BJ (cell line): ENCODE measurements around the gene NPAS3. TPM values are rescaled to one million over a fixed set of nuclear protein-coding genes. Genes with fewer than 3 reads are reported as not detected.

Experiments used
- CTCF ChIA-PET: fragments of 350-600 bp; formaldehyde crosslinking; extraction: SDS; loops from one replicate; lab custom pipeline; 2021; ENCODE audit warnings: antibody characterized with exemption, inconsistent platforms; lab: Yijun Ruan, JAX
- POLR2A ChIA-PET: fragments of 300-600 bp; sonication (Branson Sonifier 250); formaldehyde crosslinking; extraction: SDS; loops from one replicate; lab custom pipeline; 2021; ENCODE audit warnings: antibody characterized with exemption; lab: Charles Lee
- DNase-seq: peaks from one replicate; pipeline ENCODE4 v3.0.0-alpha.2; 2011; ENCODE audit warnings: low read depth
- H3K27me3 ChIP-seq: 2 replicates; pipeline ENCODE4 v1.6.0; 2011; ENCODE audit warnings: low read length; ENCODE audit not compliant: control insufficient read depth, insufficient read depth
- H3K36me3 ChIP-seq: 2 replicates; pipeline ENCODE4 v1.5.1; 2011; ENCODE audit warnings: low read length; ENCODE audit not compliant: control insufficient read depth, insufficient read depth
- H3K4me3 ChIP-seq: 2 replicates; pipeline ENCODE4 v1.5.1; 2011; ENCODE audit warnings: low read depth, mild to moderate bottlenecking, control low read depth, low read length
- polyA plus RNA-seq: library from polyadenylated mRNA; depleted of rRNA; stranded (reverse); fragments of >200 nt; gene quantifications from 2 replicates; pipeline ENCODE4 v1.2.3, GENCODE V29; 2011
- TF ChIP-seq, protein P1 (sequence below): IDR thresholded peaks from 2 replicates; pipeline ENCODE4 v1.5.1; 2011; ENCODE audit warnings: low read depth, mild to moderate bottlenecking, control low read depth, inconsistent platforms, low read length, moderate library complexity; ENCODE audit not compliant: insufficient read depth

NPAS3 gene
- polyA plus RNA-seq, 1 experiment = 0.09 TPM

DNA sequence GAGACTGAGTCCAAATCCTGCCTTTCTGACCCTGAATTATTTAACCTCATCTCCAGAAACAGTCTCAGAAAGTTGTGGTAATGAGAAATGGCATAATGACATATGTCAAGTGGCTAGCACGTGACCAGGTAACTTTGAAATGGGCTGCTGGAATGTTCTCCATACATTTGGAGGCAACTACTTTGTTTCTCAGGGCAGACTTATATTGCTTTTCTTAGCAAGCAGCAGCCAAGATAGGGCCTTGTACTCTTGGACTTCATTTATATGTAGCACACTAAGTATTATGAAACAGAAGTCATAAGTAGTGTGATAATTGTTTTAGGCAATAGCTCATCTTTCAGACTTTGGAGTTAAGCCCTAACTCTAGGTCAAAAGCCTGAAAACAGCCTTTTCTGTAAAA, 494.7 kb downstream of the NPAS3 start:
- TF ChIP-seq, protein P1, sequence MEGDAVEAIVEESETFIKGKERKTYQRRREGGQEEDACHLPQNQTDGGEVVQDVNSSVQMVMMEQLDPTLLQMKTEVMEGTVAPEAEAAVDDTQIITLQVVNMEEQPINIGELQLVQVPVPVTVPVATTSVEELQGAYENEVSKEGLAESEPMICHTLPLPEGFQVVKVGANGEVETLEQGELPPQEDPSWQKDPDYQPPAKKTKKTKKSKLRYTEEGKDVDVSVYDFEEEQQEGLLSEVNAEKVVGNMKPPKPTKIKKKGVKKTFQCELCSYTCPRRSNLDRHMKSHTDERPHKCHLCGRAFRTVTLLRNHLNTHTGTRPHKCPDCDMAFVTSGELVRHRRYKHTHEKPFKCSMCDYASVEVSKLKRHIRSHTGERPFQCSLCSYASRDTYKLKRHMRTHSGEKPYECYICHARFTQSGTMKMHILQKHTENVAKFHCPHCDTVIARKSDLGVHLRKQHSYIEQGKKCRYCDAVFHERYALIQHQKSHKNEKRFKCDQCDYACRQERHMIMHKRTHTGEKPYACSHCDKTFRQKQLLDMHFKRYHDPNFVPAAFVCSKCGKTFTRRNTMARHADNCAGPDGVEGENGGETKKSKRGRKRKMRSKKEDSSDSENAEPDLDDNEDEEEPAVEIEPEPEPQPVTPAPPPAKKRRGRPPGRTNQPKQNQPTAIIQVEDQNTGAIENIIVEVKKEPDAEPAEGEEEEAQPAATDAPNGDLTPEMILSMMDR = no peak
- ChIA-PET CTCF (interaction anchor here (1.0 to 1.3 kb wide), 2 partner anchors 22 to 30 kb away, joined by 3 to 4 read pairs; no protein-coding TSS in a partner anchor), POLR2A (no interaction called here)
- Histone ChIP-seq H3K4me3 (no peak overlapping the region), H3K27me3 (no peaks in the 10 kb centered on the region; the same call in 1 of the 2 replicates), H3K36me3 (no peaks in the 10 kb centered on the region)
- no peak for DNase-seq

DNA sequence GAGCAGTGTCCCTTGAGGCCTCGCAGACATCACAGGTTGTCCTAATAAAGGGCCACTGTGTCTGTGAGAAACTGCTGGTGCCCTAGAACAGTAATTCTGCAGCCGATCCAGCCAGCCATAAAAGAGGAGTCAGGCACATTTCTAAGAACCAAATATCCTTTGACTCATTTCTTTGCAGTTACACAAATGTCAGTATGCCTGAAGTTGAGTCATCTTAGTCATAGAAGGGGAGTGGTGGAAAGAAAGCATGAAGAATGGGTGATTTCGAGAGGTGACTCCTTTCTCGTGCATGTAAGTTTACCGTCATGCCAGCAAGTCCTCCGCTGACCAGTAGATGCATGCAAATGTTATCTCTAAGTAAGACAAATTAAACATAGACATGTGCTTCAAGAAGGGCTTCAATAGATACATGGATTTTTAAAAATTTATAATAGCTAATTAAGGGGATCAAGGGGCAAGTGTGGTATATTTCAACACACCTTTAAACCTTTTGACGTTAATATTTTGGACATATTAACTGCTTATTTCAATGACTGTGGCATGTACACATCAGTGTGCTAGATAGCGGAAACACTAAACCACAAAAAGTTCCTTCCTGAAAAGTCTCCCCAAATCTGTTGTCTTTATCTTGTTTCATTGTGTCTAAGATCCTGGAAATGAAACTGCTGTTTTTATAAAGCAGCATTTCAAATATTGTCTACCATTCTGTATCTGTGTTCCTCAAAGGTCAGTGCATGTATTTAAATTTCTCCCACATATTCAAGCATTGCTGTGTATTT, 497.4 kb downstream of the NPAS3 start:
- POLR2A ChIA-PET = no interaction called here
- Histone ChIP-seq H3K27me3 (no peaks in the 10 kb centered on the region), H3K36me3 (no peaks in the 10 kb centered on the region), H3K4me3 (no peak overlapping the region)
- CTCF ChIA-PET = no interaction called here
- DNase-seq = peak; percentile 35
- TF ChIP-seq, protein P1 = no peak

DNA sequence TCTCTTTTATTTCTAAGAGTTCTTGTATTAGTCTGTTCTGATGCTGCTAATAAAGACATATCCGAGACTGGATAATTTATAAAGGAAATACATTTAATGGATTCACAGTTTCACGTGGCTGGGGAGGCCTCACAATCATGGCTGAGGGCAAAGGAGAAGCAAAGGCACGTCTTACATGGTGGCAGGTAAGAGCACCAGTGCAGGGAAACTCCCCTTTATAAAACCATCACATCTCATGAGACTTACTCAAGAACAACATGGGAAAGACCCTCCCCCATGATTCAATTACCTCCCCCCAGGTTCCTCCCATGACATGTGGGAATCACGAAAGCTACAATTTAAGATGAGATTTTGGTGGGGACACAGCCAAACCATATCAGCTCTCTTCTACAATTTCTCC, 503.0 kb downstream of the NPAS3 start:
- no peaks in the 10 kb centered on the region for H3K36me3 ChIP-seq
- no peaks in the 10 kb centered on the region for H3K27me3 ChIP-seq
- ChIA-PET CTCF (no interaction called here), POLR2A (no interaction called here)
- TF ChIP-seq, protein P1 = no peak
- no peak overlapping the region for H3K4me3 ChIP-seq
- no peak for DNase-seq

DNA sequence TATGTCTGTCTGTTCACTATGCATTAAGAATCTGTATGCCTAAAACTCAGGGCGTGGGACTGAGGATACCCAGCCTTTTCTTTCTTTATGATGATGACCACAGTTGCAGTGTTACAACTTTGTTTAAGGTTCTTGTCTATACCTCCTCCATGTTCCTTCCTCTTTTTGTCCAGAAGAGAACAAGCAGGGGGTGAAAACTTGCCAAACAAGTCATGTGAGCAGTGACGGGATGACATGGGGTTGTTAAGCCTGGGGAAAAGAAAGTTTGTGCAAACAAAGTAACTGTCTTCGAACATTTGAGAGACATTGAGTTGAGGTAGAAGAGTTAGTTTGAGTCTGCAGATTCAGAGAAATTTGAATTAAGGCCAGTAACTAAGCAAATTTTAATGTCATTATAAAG, 505.5 kb downstream of the NPAS3 start:
- no peaks in the 10 kb centered on the region for H3K36me3 ChIP-seq
- no peaks in the 10 kb centered on the region for H3K27me3 ChIP-seq
- DNase-seq = no peak
- TF ChIP-seq, protein P1 = no peak
- CTCF ChIA-PET = no interaction called here
- no peak overlapping the region for H3K4me3 ChIP-seq
- POLR2A ChIA-PET = no interaction called here

DNA sequence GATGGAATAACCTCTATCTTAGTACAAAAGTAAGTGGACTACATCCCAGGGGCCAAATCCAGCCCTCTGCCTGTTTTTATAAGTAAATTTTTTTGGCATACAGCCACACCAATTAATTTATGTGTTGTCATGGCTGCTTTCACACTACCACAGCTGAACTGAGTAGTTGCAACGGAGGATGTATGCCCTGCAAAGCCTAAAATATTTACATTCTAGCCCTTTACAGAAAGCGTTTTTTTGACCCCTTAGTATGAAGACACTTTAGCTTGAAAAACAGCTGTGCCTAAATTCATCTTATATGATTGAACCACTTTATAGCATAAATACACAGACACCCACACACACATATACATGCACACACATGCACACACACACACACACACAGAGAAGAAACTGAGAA, 510.6 kb downstream of the NPAS3 start:
- ChIA-PET CTCF (no interaction called here), POLR2A (no interaction called here)
- no peaks in the 10 kb centered on the region; the same call in 1 of the 2 replicates for H3K27me3 ChIP-seq
- H3K4me3 ChIP-seq = no peak overlapping the region
- H3K36me3 ChIP-seq = no peaks in the 10 kb centered on the region
- TF ChIP-seq, protein P1 = no peak
- no peak for DNase-seq
